ENCODE data around the gene RPA3. TPM values are rescaled to one million over a fixed set of nuclear protein-coding genes. Genes with fewer than 3 reads are reported as not detected.

The RPA3 gene
- total RNA-seq, 1 experiment from 2014 or later: 108 TPM

- no peak overlapping the region for H4K8ac ChIP-seq (replicated peaks; ENCODE audit: insufficient read length, low read depth, low read length)
- no peak overlapping the region for H3T11ph ChIP-seq (ENCODE audit: low read length)
- H3K4me1 ChIP-seq (ENCODE audit: insufficient read depth, low read length): no peaks in the 10 kb centered on the region
- no peak overlapping the region for H2BK20ac ChIP-seq (ENCODE audit: low read depth, low read length, poor library complexity, severe bottlenecking)
- H3K23me2 ChIP-seq (ENCODE audit: insufficient read length, low read depth, low read length, poor library complexity, severe bottlenecking): no peaks in the 10 kb centered on the region
- no CpG with 5 or more reads among the region's 2 CpGs for WGBS (ENCODE audit: extremely low coverage, insufficient read length, low lambda C conversion rate)
- no peak overlapping the region for H3K23ac ChIP-seq (ENCODE audit: insufficient read length, low read depth, low read length)
- H3K56ac ChIP-seq (ENCODE audit: insufficient read length, low read depth, low read length): no peak overlapping the region
- no peak overlapping the region for H3K27ac ChIP-seq (ENCODE audit: insufficient read length, low read depth, low read length)
- TF ChIP-seq CTCF (conservative IDR thresholded peaks at IDR 0.05): no peak
- H3K79me2 ChIP-seq (ENCODE audit: insufficient read depth, low read length): no peaks in the 10 kb centered on the region
- H4K5ac ChIP-seq (ENCODE audit: insufficient read length, low read depth, low read length): no peak overlapping the region
- no peaks in the 10 kb centered on the region for H3K79me1 ChIP-seq (ENCODE audit: insufficient read depth, low read depth, low read length, poor library complexity, severe bottlenecking)
- no peak overlapping the region for H4K91ac ChIP-seq (ENCODE audit: insufficient read length, low read depth, low read length)
- Mint-ChIP-seq H3K27me3 (ENCODE audit: low read depth) (no peaks in the 10 kb centered on the region), H3K9me3 (peaks cover 0 to 2% of the 10 kb centered on the region in 2 experiments; a peak in 1 of 5 replicates), H3K4me3 (no peak overlapping the region), H3K27ac (no peak overlapping the region), H3K4me1 (peaks cover 9 to 11% of the 10 kb centered on the region in 2 experiments), H3K36me3 (ENCODE audit: insufficient read depth in 1 of 3, low read depth in 3 of 3) (no peaks in the 10 kb centered on the region; a peak in 1 of 7 replicates)
- H3K14ac ChIP-seq (ENCODE audit: insufficient read depth, low read length): no peak overlapping the region
- H3K18ac ChIP-seq (ENCODE audit: insufficient read length, low read depth, low read length): no peak overlapping the region
- H2BK5ac ChIP-seq (ENCODE audit: insufficient read length, low read length): no peak overlapping the region
- no peaks in the 10 kb centered on the region for H3K9me3 ChIP-seq (ENCODE audit: control insufficient read depth, low read depth, low read length)
- no peak overlapping the region for H3K4me2 ChIP-seq (ENCODE audit: insufficient read depth, insufficient read length, low read length)
- no peak overlapping the region for H3K9ac ChIP-seq (ENCODE audit: extremely low read depth, insufficient read length, low read length)
- H3K27me3 ChIP-seq (ENCODE audit: insufficient read depth, low read length): no peaks in the 10 kb centered on the region
- H4K20me1 ChIP-seq (ENCODE audit: control insufficient read depth, insufficient read depth, insufficient read length): no peaks in the 10 kb centered on the region
- H2BK120ac ChIP-seq (ENCODE audit: low read depth, low read length, poor library complexity, severe bottlenecking): no peak overlapping the region
- no peak overlapping the region for H3K4ac ChIP-seq (ENCODE audit: low read depth, low read length)
- no peak overlapping the region for H2AFZ ChIP-seq (ENCODE audit: low read length)
- H2BK15ac ChIP-seq (ENCODE audit: low read depth, low read length): no peak overlapping the region
- no peak for DNase-seq
- H2AK5ac ChIP-seq (ENCODE audit: insufficient read length, low read length): no peak overlapping the region
- no peak overlapping the region for H2BK12ac ChIP-seq (ENCODE audit: insufficient read length, low read depth, low read length)
Observed at GRCh38 chr7:7719236-7719635, 829 bp upstream of the RPA3 start.
